HepG2 (cell line): ENCODE results near the gene TSSK2. TPM values are rescaled to one million over a fixed set of nuclear protein-coding genes. Genes with fewer than 3 reads are reported as not detected.
A peak's percentile ranks its signal among the peaks of the same experiment; 100 is the strongest.

Source experiments
- ATAC-seq: fragments of 200-7000 bp; cut with Tn5 transposase; 3 replicates; pipeline ENCODE4 v1.9.1; 2020; ENCODE audit warnings: mild to moderate bottlenecking, moderate library complexity
- BruUV-seq: library from RNA; stranded (reverse); fragments of 400-500 nt; replicated peaks from 2 replicates; lab custom pipeline; 2021; lab: Mats Ljungman, UMichigan
- CTCF ChIA-PET: fragments of 300-600 bp; formaldehyde crosslinking; extraction: SDS; loops from one replicate; lab custom pipeline; 2021; ENCODE audit warnings: low total read pairs, inconsistent platforms, low intra/inter-chr PET ratio; lab: Yijun Ruan, JAX
- POLR2A ChIA-PET: fragments of 350-600 bp; sonication (Branson Sonifier 250); formaldehyde crosslinking; loops from one replicate; lab custom pipeline; 2020; ENCODE audit warnings: antibody characterized with exemption, inconsistent platforms; lab: Yijun Ruan, JAX
- DNase-seq: peaks from one replicate; pipeline ENCODE4 v3.0.0-alpha.2; 2015; ENCODE audit warnings: low spot score
- FAIRE-seq: peaks from 3 replicates; lab custom pipeline; 2011; peaks lifted over from hg19 to GRCh38; lab: Jason Lieb, UNC
- H2AFZ ChIP-seq: one replicate; pipeline ENCODE4 v1.6.1; 2011; ENCODE audit warnings: low read length, inconsistent platforms
- H3K27ac ChIP-seq: fragments of 300-600 bp; 3 replicates; pipeline ENCODE4 v1.8.0; 2011; ENCODE audit warnings: mixed run types, mild to moderate bottlenecking, mixed read lengths, low read length, inconsistent platforms; ENCODE audit not compliant: insufficient read depth; ENCODE audit errors: extremely low read length
- H3K27me3 ChIP-seq, 2 experiments: fragments of 200-600 bp in 1 of 2; 2 replicates in 1 of 2; 3 replicates in 1 of 2; pipeline versions ENCODE4 v1.6.0 to v1.8.0; 2011; ENCODE audit warnings: low read length in 2 of 2, mild to moderate bottlenecking in 2 of 2, moderate library complexity in 2 of 2, inconsistent platforms in 1 of 2; ENCODE audit not compliant: insufficient read depth in 2 of 2, control insufficient read depth in 1 of 2
- H3K36me3 ChIP-seq, 2 experiments: fragments of 200-600 bp in 1 of 2; replicated peaks in 1 of 2; 2 replicates in 1 of 2; 3 replicates in 1 of 2; pipeline versions ENCODE4 v1.5.1 to v1.8.0; 2011; ENCODE audit warnings: low read length in 2 of 2, inconsistent platforms in 1 of 2; ENCODE audit not compliant: insufficient read depth in 2 of 2, control insufficient read depth in 1 of 2
- H3K4me1 ChIP-seq: 2 replicates; pipeline ENCODE4 v1.5.1; 2012; ENCODE audit warnings: low read length, inconsistent platforms; ENCODE audit not compliant: insufficient read depth
- H3K4me2 ChIP-seq: 2 replicates; pipeline ENCODE4 v1.6.0; 2011; ENCODE audit warnings: low read depth, low read length, inconsistent platforms
- H3K4me3 ChIP-seq, 3 experiments: fragments of 200-600 bp in 1 of 3; sonication (generic), shearing (Covaris generic) in 1 of 3; replicated peaks in 1 of 3; 2 replicates each; pipeline ENCODE4 v1.5.1; 2011 to 2016; ENCODE audit warnings: low read length in 3 of 3, inconsistent platforms in 2 of 3, low read depth in 2 of 3, mild to moderate bottlenecking in 2 of 3, control low read depth in 1 of 3, mixed read lengths in 1 of 3; ENCODE audit not compliant: insufficient read depth in 1 of 3
- H3K79me2 ChIP-seq: one replicate; pipeline ENCODE4 v1.6.1; 2011; ENCODE audit warnings: low read length, inconsistent platforms; ENCODE audit not compliant: insufficient read depth
- H3K9ac ChIP-seq: 2 replicates; pipeline ENCODE4 v1.6.0; 2011; ENCODE audit warnings: mild to moderate bottlenecking, low read depth, low read length, inconsistent platforms; ENCODE audit not compliant: insufficient read depth
- H3K9me3 ChIP-seq: 2 replicates; pipeline ENCODE4 v1.5.1; 2012; ENCODE audit warnings: mild to moderate bottlenecking, low read length
- H4K20me1 ChIP-seq: 2 replicates; pipeline ENCODE4 v1.6.0; 2011; ENCODE audit warnings: inconsistent platforms, mild to moderate bottlenecking, low read length, moderate library complexity; ENCODE audit not compliant: insufficient read depth
- PCBP1 ChIP-seq: fragments of 200-400 bp; formaldehyde crosslinking; IDR thresholded peaks from 2 replicates; pipeline ENCODE4 v1.6.1; 2017; ENCODE audit warnings: mild to moderate bottlenecking, low read depth, low read length, borderline replicate concordance
- POGK ChIP-seq: sonication (generic); formaldehyde crosslinking; conservative IDR thresholded peaks from 2 replicates; pipeline ENCODE4 v1.8.0; 2022; ENCODE audit warnings: mild to moderate bottlenecking, moderate library complexity, missing genetic modification reagents
- ZNF281 ChIP-seq: sonication (generic); formaldehyde crosslinking; IDR thresholded peaks from 2 replicates; pipeline ENCODE4 v1.4.0; 2020; ENCODE audit warnings: missing genetic modification reagents, borderline replicate concordance
- ZNF333 ChIP-seq: sonication (generic); formaldehyde crosslinking; IDR thresholded peaks from 2 replicates; pipeline ENCODE4 v1.4.0; 2020; ENCODE audit warnings: mild to moderate bottlenecking, missing genetic modification reagents, borderline replicate concordance
- WGBS: methylation state at CpG from one replicate; pipeline ENCODE4 v1.1.6; 2017; ENCODE audit warnings: low lambda C conversion rate; 5-methylcytosine and 5-hydroxymethylcytosine counted together
- in situ Hi-C: cut with HindIII; loops from 2 replicates; pipeline ENCODE4 v1.10.0; 2017; ENCODE audit warnings: low pct_unique_long_range_greater_than_20kb; ENCODE audit not compliant: extremely low pct_ligation_motif_present
- intact Hi-C: fragments of 100-400 bp; cut with micrococcal nuclease; formaldehyde crosslinking; loops from one replicate; pipeline ENCODE4 v1.10.0; 2022; ENCODE audit not compliant: unreplicated experiment
- polyA plus RNA-seq, 8 experiments: library from polyadenylated mRNA; depleted of rRNA in 3 of 8; stranded (reverse) in 7 of 8; unstranded in 1 of 8; fragments of >200 nt; fragmentation: Illumina TruSeq in 4 of 8; extraction: Trizol in 4 of 8; gene quantifications; 2 replicates each; pipeline versions ENCODE4 v1.2.1 to v1.2.3, GENCODE V29; 2011 to 2016; ENCODE audit warnings: low read depth in 4 of 8, missing spikeins in 1 of 8, mixed read lengths in 1 of 8; ENCODE audit not compliant: insufficient read depth in 1 of 8
- total RNA-seq, 5 experiments: library from RNA; depleted of rRNA; stranded (reverse); fragments of >200 nt; fragmentation: Illumina TruSeq; extraction: Trizol; gene quantifications; 2 replicates each; pipeline ENCODE4 v1.2.3, GENCODE V29; 2016; ENCODE audit warnings: low read depth in 1 of 5

Gene TSSK2
- total and polyA plus RNA-seq, 2 of the 13 experiments (the other 11 are each of a cell fraction or from before 2014, with no cell fraction given) = not detected

- POLR2A ChIA-PET = interaction anchor here (3.6 kb wide), 1 partner anchor 55 kb away, joined by 22 read pairs; the partner anchor contains the start of gene DGCR2
- 90% methylated on average over 7 of the region's 12 CpGs for WGBS
- H3K9me3 ChIP-seq = no peaks in the 10 kb centered on the region
- no peak overlapping the region for H3K9ac ChIP-seq
- BruUV-seq = no TSS peak
- H3K4me1 ChIP-seq = peaks cover 67% of the 10 kb centered on the region
- peak overlapping the region; percentile 95 for H3K27ac ChIP-seq
- intact Hi-C loops = loop anchor here (5.0 kb wide), 1 partner anchor 256 kb away; the partner anchor contains the start of genes HIRA and MRPL40
- CTCF ChIA-PET = no interaction called here
- ATAC-seq (no peak), FAIRE-seq (no peak)
- H2AFZ ChIP-seq = no peak overlapping the region
- peak overlapping the region; percentile 95; the same call in 1 of the 2 replicates for H3K4me2 ChIP-seq
- peaks cover 3 to 15% of the 10 kb centered on the region in 2 experiments; a peak in 3 of 5 replicates for H3K36me3 ChIP-seq
- H3K27me3 ChIP-seq = no peaks in the 10 kb centered on the region
- 0 out of 2 replicates have a peak, but pooled peaks have one; percentile 24 for TF ChIP-seq ZNF281
- TF ChIP-seq ZNF333 (CRISPR knock-in tag) = no peak
- TF ChIP-seq PCBP1 = peak; percentile 81; the same call in 1 of the 2 replicates
- no peak for TF ChIP-seq POGK (CRISPR knock-in tag)
- TF ChIP-seq, all 625 proteins: peak for 2
- H3K79me2 ChIP-seq = peaks cover 41% of the 10 kb centered on the region
- no peak for DNase-seq
- H4K20me1 ChIP-seq = peaks cover 29% of the 10 kb centered on the region
- in situ Hi-C loops = no loop called here
- peak overlapping the region in 1 of 3 experiments; percentile 92; a peak in 1 of 6 replicates for H3K4me3 ChIP-seq
Observed at GRCh38 chr22:19176175-19176643, 45.1 kb downstream of the TSSK2 start.
